IMR-90 (cell line): Measurements from ENCODE around the gene GGNBP2. TPM values are rescaled to one million over a fixed set of nuclear protein-coding genes. Genes with fewer than 3 reads are reported as not detected.
A peak's percentile ranks its signal among the peaks of the same experiment; 100 is the strongest.

Experiments
- ATAC-seq: fragments of 200-7000 bp; cut with Tn5 transposase; 2 replicates; pipeline ENCODE4 v1.9.1; 2020; ENCODE audit warnings: low read depth, mild to moderate bottlenecking, moderate library complexity
- BruUV-seq: library from RNA; stranded (reverse); fragments of 400-500 nt; replicated peaks from 2 replicates; lab custom pipeline; 2021; lab: Mats Ljungman, UMichigan
- CTCF ChIA-PET: fragments of 300-600 bp; formaldehyde crosslinking; extraction: SDS; loops from one replicate; lab custom pipeline; 2021; ENCODE audit warnings: antibody characterized with exemption; lab: Yijun Ruan, JAX
- POLR2A ChIA-PET: fragments of 300-600 bp; sonication (Branson Sonifier 250); formaldehyde crosslinking; loops from one replicate; lab custom pipeline; 2022; ENCODE audit warnings: antibody characterized with exemption; ENCODE audit not compliant: unreplicated experiment; lab: Charles Lee
- DNase-seq: peaks from one replicate; pipeline ENCODE4 v3.0.0; 2013
- H2AFZ ChIP-seq: replicated peaks from 2 replicates; pipeline ENCODE3; 2013; ENCODE audit warnings: low read length, mild to moderate bottlenecking; ENCODE audit not compliant: poor library complexity
- H2AK5ac ChIP-seq: 2 replicates; pipeline ENCODE4 v1.6.1; 2013; ENCODE audit warnings: low read depth, low read length, inconsistent platforms
- H2AK9ac ChIP-seq: replicated peaks from 2 replicates; pipeline ENCODE3; 2013; ENCODE audit warnings: mild to moderate bottlenecking, low read depth, low read length, moderate library complexity; ENCODE audit not compliant: poor library complexity
- H2BK120ac ChIP-seq: 2 replicates; pipeline ENCODE4 v1.6.1; 2013; ENCODE audit warnings: low read depth, low read length, inconsistent platforms
- H2BK15ac ChIP-seq: 3 replicates; pipeline ENCODE4 v1.6.1; 2013; ENCODE audit warnings: low read depth, low read length, inconsistent platforms
- H2BK20ac ChIP-seq: 2 replicates; pipeline ENCODE4 v1.6.1; 2013; ENCODE audit warnings: low read depth, mild to moderate bottlenecking, inconsistent platforms, low read length, moderate library complexity
- H2BK5ac ChIP-seq: 2 replicates; pipeline ENCODE4 v1.6.1; 2013; ENCODE audit warnings: mild to moderate bottlenecking, low read depth, low read length, inconsistent platforms; ENCODE audit not compliant: poor library complexity, severe bottlenecking
- H3K14ac ChIP-seq: replicated peaks from 2 replicates; pipeline ENCODE4 v1.6.1; 2013; ENCODE audit warnings: low read depth, low read length, inconsistent platforms
- H3K18ac ChIP-seq: 2 replicates; pipeline ENCODE4 v1.6.1; 2013; ENCODE audit warnings: low read depth, low read length, control low read depth
- H3K23ac ChIP-seq: 2 replicates; pipeline ENCODE4 v1.6.1; 2013; ENCODE audit warnings: low read depth, low read length, inconsistent platforms
- H3K27ac ChIP-seq: 2 replicates; pipeline ENCODE4 v1.5.1; 2013; ENCODE audit warnings: mild to moderate bottlenecking, control low read depth, low read length; ENCODE audit not compliant: insufficient read depth
- H3K27me3 ChIP-seq: 2 replicates; pipeline ENCODE4 v1.6.1; 2013; ENCODE audit warnings: low read length; ENCODE audit not compliant: control insufficient read depth, insufficient read depth
- H3K36me3 ChIP-seq: 2 replicates; pipeline ENCODE4 v1.6.1; 2013; ENCODE audit warnings: low read length, mixed read lengths; ENCODE audit not compliant: control insufficient read depth, insufficient read depth
- H3K4ac ChIP-seq: 2 replicates; pipeline ENCODE4 v1.6.1; 2013; ENCODE audit warnings: low read depth, low read length, inconsistent platforms
- H3K4me1 ChIP-seq: 2 replicates; pipeline ENCODE4 v1.6.1; 2013; ENCODE audit warnings: low read length, mixed read lengths; ENCODE audit not compliant: control insufficient read depth, insufficient read depth
- H3K4me2 ChIP-seq: 2 replicates; pipeline ENCODE4 v1.6.1; 2013; ENCODE audit warnings: low read depth, mild to moderate bottlenecking, control low read depth, low read length, moderate library complexity
- H3K4me3 ChIP-seq: 2 replicates; pipeline ENCODE4 v1.5.1; 2013; ENCODE audit warnings: low read depth, mild to moderate bottlenecking, control low read depth, low read length, moderate library complexity; ENCODE audit not compliant: insufficient read depth
- H3K56ac ChIP-seq: 2 replicates; pipeline ENCODE4 v1.6.1; 2013; ENCODE audit warnings: low read length, inconsistent platforms; ENCODE audit not compliant: insufficient read depth; ENCODE audit errors: extremely low read depth
- H3K79me1 ChIP-seq, 2 experiments: 2 replicates each; pipeline ENCODE4 v1.6.1; 2013; ENCODE audit warnings: low read length in 2 of 2, inconsistent platforms in 1 of 2, low read depth in 1 of 2
- H3K9ac ChIP-seq: 2 replicates; pipeline ENCODE4 v1.6.1; 2013; ENCODE audit warnings: low read depth, low read length, control low read depth
- H3K9me1 ChIP-seq: 2 replicates; pipeline ENCODE4 v1.6.1; 2013; ENCODE audit warnings: low read length, inconsistent platforms; ENCODE audit not compliant: insufficient read depth
- H3K9me3 ChIP-seq: 2 replicates; pipeline ENCODE4 v1.6.1; 2013; ENCODE audit warnings: low read length; ENCODE audit not compliant: control insufficient read depth, insufficient read depth
- H4K20me1 ChIP-seq: 2 replicates; pipeline ENCODE4 v1.6.1; 2013; ENCODE audit warnings: low read length, inconsistent platforms; ENCODE audit not compliant: insufficient read depth
- H4K5ac ChIP-seq: 2 replicates; pipeline ENCODE4 v1.6.1; 2013; ENCODE audit warnings: mild to moderate bottlenecking, low read depth, low read length, control low read depth
- H4K8ac ChIP-seq, 2 experiments: 2 replicates each; pipeline ENCODE4 v1.6.1; 2013; ENCODE audit warnings: low read depth in 2 of 2, low read length in 2 of 2, control low read depth in 1 of 2, inconsistent platforms in 1 of 2
- H4K91ac ChIP-seq: 2 replicates; pipeline ENCODE4 v1.6.1; 2013; ENCODE audit warnings: low read depth, low read length, inconsistent platforms; ENCODE audit not compliant: insufficient read depth
- CTCF ChIP-seq: conservative IDR thresholded peaks from 2 replicates; pipeline ENCODE4 v1.5.1; 2012; ENCODE audit warnings: mild to moderate bottlenecking, low read depth, low read length, improper control_type of control experiment
- MAFK ChIP-seq: IDR thresholded peaks from 2 replicates; pipeline ENCODE4 v1.6.1; 2012; ENCODE audit warnings: low read depth, low read length, improper control_type of control experiment
- NFE2L2 ChIP-seq: fragments of 150-350 bp; IDR thresholded peaks from 2 replicates; pipeline ENCODE4 v1.6.1; 2016; ENCODE audit warnings: low read depth, mild to moderate bottlenecking, low read length
- WGBS, 2 experiments: methylation state at CpG; one replicate each; pipeline versions ENCODE4 v1.1.5 to v1.1.7; 2013; ENCODE audit warnings: missing lambda C conversion rate in 2 of 2; ENCODE audit not compliant: insufficient read length in 1 of 2; ENCODE audit errors: extremely low coverage in 2 of 2; 5-methylcytosine and 5-hydroxymethylcytosine counted together
- dilution Hi-C: fragments of 300-500 bp; cut with HindIII; formaldehyde crosslinking; loops from one replicate; pipeline ENCODE4 v1.14.3; 2018; ENCODE audit warnings: low sequenced_read_pairs; ENCODE audit not compliant: unreplicated experiment
- in situ Hi-C: fragments of 300-500 bp; cut with MboI; formaldehyde crosslinking; loops from 3 replicates; pipeline ENCODE4 v1.14.3; 2019; ENCODE audit warnings: low sequenced_read_pairs, inconsistent platforms, mixed read lengths
- intact Hi-C: fragments of 100-400 bp; cut with micrococcal nuclease; formaldehyde crosslinking; loops from 2 replicates; pipeline ENCODE4 v1.10.0; 2022
- polyA plus RNA-seq, 3 experiments: library from polyadenylated mRNA; depleted of rRNA; stranded (reverse); fragments of >200 nt; gene quantifications; 2 replicates each; pipeline ENCODE4 v1.2.3, GENCODE V29; 2012; ENCODE audit warnings: low replicate concordance in 1 of 3
- total RNA-seq: library from RNA; depleted of rRNA; stranded (reverse); fragments of >200 nt; gene quantifications from 2 replicates; pipeline ENCODE4 v1.2.3, GENCODE V29; 2012

Gene GGNBP2
- total and polyA plus RNA-seq, 2 of the 4 experiments (the other 2 are of a cell fraction) = 40.7 to 56.2 TPM

DNA sequence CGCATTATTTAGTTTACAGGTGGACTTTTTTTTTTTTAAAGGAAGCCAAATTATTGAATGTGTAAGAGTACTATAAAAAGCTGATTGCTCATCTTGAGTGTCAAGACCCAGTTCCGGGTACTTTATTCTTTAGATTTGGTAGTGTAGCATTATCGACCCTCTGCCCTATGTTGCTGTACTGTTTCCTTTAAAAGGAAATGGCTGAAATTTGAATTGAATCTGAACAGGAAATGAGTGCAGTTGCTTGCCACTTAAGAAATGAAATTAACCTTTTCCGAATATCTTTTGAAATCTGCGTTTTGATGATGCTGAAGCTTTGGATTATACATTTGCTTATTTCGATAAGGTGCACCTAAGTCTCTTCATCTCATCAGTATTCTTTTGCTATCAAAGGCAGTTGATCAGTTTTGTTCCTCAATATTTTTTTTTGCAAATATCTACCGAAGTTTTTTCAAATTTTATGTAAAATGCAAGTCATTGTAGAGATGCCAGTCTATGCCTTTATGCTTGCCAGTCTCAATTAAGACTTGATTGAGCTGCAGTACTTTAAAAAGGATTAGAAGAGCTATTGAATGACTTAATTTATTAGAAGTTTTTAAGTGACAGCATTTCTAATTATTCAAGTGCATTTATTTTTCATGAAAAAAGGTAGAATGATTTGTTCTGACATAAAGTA, 1.8 kb downstream of the GGNBP2 start:
- Histone ChIP-seq H3K4me1 (no peaks in the 10 kb centered on the region; the same call in 1 of the 2 replicates), H2AK9ac (no peak overlapping the region), H3K9me1 (no peaks in the 10 kb centered on the region), H3K56ac (peak overlapping the region; percentile 90), H2BK5ac (peak overlapping the region; percentile 89), H3K14ac (peak overlapping the region; percentile 88; the same call in 1 of the 2 replicates), H2BK15ac (no peak overlapping the region), H4K91ac (no peak overlapping the region), H3K9ac (peak overlapping the region; percentile 97), H3K4me2 (peak overlapping the region; percentile 98), H3K36me3 (peaks cover 7% of the 10 kb centered on the region), H3K4me3 (peak overlapping the region; percentile 86), H3K4ac (no peak overlapping the region; the same call in 1 of the 2 replicates), H3K9me3 (no peaks in the 10 kb centered on the region), H3K27me3 (no peaks in the 10 kb centered on the region), H3K18ac (no peak overlapping the region), H3K27ac (peak overlapping the region; percentile 96; the same call in 1 of the 2 replicates), H2BK20ac (no peak overlapping the region), H4K8ac (peak overlapping the region; percentile 87 to 88; a peak in 3 of 4 replicates), H3K23ac (peak overlapping the region; percentile 89), H2AK5ac (no peak overlapping the region), H4K20me1 (peaks cover 61% of the 10 kb centered on the region), H2AFZ (no peak overlapping the region), H2BK120ac (no peak overlapping the region), H3K79me1 (peaks cover 7 to 26% of the 10 kb centered on the region in 2 experiments; a peak in 3 of 4 replicates), H4K5ac (peak overlapping the region; percentile 74; the same call in 1 of the 2 replicates)
- in situ Hi-C loops (no loop called here), intact Hi-C loops (loop anchor here (2.0 kb wide), 1 partner anchor 14 kb away; no protein-coding TSS in a partner anchor), dilution Hi-C loops (no loop called here)
- WGBS, 2 experiments = no CpG with 5 or more reads among the region's 7 CpGs
- BruUV-seq = TSS peak; percentile 50
- DNase-seq = no peak
- TF ChIP-seq CTCF (no peak), NFE2L2 (peak; percentile 66), MAFK (no peak)
- CTCF ChIA-PET = no interaction called here
- ATAC-seq = no peak
- POLR2A ChIA-PET = no interaction called here
